ENCODE data around the gene TMEM209.
"Not testable (repeated sequence)": the region's sequence is repeated elsewhere in the genome, so short reads cannot be mapped to it uniquely, and the experiment has no call there.

The TMEM209 gene

DNA sequence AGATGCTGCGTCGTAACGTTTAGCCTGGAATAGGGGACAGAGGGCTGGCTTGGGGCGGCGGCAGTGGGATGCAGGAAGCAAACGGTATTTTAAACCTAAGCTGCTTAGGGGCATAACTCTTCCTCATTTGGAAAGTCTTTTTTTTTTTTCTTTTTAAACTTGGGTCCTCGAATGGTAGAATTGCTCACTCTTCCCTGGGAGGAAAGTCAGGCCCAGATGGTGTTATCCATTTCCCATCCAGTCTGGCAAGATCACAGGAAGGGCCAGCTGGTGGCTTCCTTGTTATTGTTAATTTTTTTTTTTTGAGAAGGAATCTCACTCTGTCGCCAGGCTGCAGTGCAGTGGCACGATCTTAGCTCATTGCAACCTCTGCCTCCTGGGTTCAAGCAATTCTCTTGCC is 56.6 kb downstream of the TMEM209 start:
- H2AFZ ChIP-seq = no peak overlapping the region
- no peaks in the 10 kb centered on the region for H3K79me2 ChIP-seq
- H3K4me2 ChIP-seq (ENCODE audit: low read length) = no peak overlapping the region
- no peak overlapping the region for H3K4me3 ChIP-seq (ENCODE audit: low read depth, low read length)
- peaks cover 4% of the 10 kb centered on the region for H3K4me1 ChIP-seq
- H3K27ac ChIP-seq = no peak overlapping the region
- no peak overlapping the region for H3K9ac ChIP-seq
- H3K9me3 ChIP-seq (ENCODE audit: control insufficient read depth, low read length) = no peaks in the 10 kb centered on the region
- H3K27me3 ChIP-seq (ENCODE audit: control insufficient read depth, insufficient read depth, low read length) = no peaks in the 10 kb centered on the region
- TF ChIP-seq, protein P1, sequence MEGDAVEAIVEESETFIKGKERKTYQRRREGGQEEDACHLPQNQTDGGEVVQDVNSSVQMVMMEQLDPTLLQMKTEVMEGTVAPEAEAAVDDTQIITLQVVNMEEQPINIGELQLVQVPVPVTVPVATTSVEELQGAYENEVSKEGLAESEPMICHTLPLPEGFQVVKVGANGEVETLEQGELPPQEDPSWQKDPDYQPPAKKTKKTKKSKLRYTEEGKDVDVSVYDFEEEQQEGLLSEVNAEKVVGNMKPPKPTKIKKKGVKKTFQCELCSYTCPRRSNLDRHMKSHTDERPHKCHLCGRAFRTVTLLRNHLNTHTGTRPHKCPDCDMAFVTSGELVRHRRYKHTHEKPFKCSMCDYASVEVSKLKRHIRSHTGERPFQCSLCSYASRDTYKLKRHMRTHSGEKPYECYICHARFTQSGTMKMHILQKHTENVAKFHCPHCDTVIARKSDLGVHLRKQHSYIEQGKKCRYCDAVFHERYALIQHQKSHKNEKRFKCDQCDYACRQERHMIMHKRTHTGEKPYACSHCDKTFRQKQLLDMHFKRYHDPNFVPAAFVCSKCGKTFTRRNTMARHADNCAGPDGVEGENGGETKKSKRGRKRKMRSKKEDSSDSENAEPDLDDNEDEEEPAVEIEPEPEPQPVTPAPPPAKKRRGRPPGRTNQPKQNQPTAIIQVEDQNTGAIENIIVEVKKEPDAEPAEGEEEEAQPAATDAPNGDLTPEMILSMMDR (IDR thresholded peaks at IDR 0.05) = no peak
- no peaks in the 10 kb centered on the region for H3K36me3 ChIP-seq (ENCODE audit: control insufficient read depth, insufficient read depth, low read length)

DNA sequence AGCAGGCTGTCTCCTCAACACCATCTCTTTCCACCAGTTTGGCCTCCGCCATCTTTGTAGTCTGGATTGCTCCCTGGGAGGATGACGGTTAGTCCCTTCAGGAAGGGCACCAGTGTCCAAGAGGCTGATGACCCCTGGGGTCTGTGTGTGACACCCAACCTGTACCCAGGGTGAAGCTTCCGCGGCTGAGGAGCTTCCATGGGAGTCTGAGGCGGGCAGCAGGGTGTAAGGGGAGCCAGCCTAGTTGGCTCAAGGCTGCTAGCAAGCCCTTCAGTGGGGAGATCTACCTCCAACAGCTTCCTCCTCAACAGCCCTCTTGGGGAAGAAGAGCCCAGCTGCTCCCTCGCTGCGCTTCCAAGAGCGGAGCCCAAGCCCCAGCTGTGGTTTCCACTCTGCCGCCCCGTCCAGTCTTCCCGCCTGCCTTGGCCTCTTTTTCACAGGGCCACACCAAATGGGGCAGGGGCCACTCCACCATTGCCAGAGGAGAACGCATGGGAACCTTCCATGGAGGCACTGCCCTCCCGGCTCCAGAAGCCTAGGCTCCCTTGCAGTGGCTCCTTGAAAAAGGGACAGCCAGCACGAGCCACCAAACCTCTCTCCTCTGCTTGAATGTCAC is 57.4 kb downstream of the TMEM209 start:
- no peak overlapping the region for H3K4me2 ChIP-seq (ENCODE audit: low read length)
- H3K4me1 ChIP-seq = peaks cover 4% of the 10 kb centered on the region
- H3K9ac ChIP-seq = no peak overlapping the region
- H2AFZ ChIP-seq = no peak overlapping the region
- TF ChIP-seq, protein P1 (IDR thresholded peaks at IDR 0.05) = no peak
- H3K4me3 ChIP-seq (ENCODE audit: low read depth, low read length) = no peak overlapping the region
- no peak overlapping the region for H3K27ac ChIP-seq
- H3K36me3 ChIP-seq (ENCODE audit: control insufficient read depth, insufficient read depth, low read length) = no peaks in the 10 kb centered on the region
- H3K9me3 ChIP-seq (ENCODE audit: control insufficient read depth, low read length) = no peaks in the 10 kb centered on the region
- H3K27me3 ChIP-seq (ENCODE audit: control insufficient read depth, insufficient read depth, low read length) = no peaks in the 10 kb centered on the region
- no peaks in the 10 kb centered on the region for H3K79me2 ChIP-seq

DNA sequence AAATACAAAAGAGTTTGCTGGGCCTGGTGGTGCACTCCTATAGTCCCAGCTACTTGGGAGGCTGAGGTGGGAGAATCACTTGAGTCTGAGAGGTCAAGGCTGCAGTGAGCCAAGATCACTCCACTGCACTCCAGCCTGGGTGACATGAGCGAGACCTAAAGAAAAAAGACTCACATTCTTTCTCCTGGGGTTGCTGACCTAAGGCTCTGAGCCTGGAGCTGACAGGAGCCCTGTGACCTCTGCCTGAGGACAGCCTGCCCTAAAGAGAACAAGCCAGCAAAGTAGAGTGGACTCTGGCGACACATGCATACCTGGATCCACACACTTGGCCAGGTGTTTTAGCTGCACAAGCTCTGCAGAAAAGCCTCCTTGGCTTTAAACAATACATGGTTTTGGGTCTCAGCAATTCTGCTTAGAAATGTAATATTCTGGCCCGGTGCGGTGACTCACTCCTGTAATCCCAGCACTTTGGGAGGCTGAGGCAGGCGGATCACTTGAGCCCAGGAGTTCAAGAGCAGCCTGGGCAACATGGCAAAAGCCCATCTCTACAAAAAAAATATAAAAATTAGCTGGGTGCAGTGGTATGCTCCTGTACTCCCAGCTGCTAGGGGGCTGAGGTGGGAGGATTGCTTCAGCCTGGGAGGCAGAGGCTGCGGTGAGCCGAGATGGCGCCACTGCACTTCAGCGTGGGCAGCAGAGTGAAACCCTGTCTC is 58.4 kb downstream of the TMEM209 start:
- Histone ChIP-seq H3K27ac (no peak overlapping the region), H3K4me3 (ENCODE audit: low read depth, low read length) (no peak overlapping the region), H3K9me3 (ENCODE audit: control insufficient read depth, low read length) (no peaks in the 10 kb centered on the region), H3K9ac (no peak overlapping the region), H3K27me3 (ENCODE audit: control insufficient read depth, insufficient read depth, low read length) (no peaks in the 10 kb centered on the region), H2AFZ (no peak overlapping the region), H3K79me2 (no peaks in the 10 kb centered on the region), H3K4me2 (ENCODE audit: low read length) (no peak overlapping the region), H3K36me3 (ENCODE audit: control insufficient read depth, insufficient read depth, low read length) (no peaks in the 10 kb centered on the region), H3K4me1 (peaks cover 10% of the 10 kb centered on the region)
- TF ChIP-seq, protein P1 (IDR thresholded peaks at IDR 0.05) = no peak

DNA sequence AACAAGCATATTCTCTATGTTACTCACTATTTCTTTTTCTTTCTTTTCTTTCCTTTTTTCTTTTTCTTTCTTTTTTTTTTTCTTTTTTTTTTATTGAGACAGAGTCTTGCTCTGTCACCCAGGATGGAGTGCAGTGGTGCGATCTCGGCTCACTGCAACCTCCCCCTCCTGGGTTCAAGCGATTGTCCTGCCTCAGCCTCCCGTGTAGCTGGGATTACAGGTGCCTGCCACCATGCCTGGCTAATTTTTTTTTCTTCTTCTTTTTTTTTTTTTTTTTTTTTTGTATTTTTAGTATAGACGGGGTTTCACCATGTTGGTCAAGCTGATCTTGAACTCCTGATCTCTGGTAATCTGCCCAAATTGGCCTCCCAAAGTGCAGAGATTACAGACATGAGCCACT is 59.1 kb downstream of the TMEM209 start:
- not testable (repeated sequence) for H3K4me3 ChIP-seq (ENCODE audit: low read depth, low read length); H3K79me2 ChIP-seq; H2AFZ ChIP-seq; H3K27me3 ChIP-seq (ENCODE audit: control insufficient read depth, insufficient read depth, low read length); H3K9me3 ChIP-seq (ENCODE audit: control insufficient read depth, low read length); H3K27ac ChIP-seq; H3K4me2 ChIP-seq (ENCODE audit: low read length); H3K36me3 ChIP-seq (ENCODE audit: control insufficient read depth, insufficient read depth, low read length); H3K9ac ChIP-seq
- peaks cover 15% of the 10 kb centered on the region for H3K4me1 ChIP-seq

DNA sequence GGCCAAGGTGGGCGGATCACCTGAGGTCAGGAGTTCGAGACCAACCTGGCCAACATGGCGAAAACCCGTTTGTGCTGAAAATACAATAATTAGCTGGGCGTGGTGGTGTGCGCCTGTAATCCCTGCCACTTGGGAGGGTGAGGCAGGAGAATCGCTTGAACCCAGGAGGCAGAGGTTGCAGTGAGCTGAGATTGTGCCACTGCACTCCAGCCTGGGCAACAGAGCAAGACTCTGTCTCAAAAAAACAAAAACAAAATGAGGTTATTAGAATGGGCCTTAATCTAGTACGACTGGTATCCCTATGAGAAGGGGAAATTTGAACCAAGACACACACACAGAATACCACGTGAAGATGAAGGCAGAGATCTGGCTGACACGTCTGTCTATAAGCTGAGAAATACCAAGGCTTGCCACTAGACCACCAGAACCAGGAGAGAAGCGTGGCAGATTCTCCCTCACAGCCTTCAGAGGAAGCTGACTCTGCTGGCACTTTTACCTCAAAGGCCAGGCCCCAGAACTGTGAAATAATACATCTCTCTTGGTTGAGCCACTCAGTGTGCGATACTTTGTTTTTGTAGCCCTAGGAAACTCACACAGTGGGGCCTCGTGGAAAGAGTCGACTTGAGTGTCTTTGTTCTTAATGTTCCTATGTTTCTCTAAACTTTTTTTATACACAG is 59.6 kb downstream of the TMEM209 start:
- H3K27me3 ChIP-seq (ENCODE audit: control insufficient read depth, insufficient read depth, low read length) = no peaks in the 10 kb centered on the region
- TF ChIP-seq, protein P1 (IDR thresholded peaks at IDR 0.05) = no peak

More for the DNA sequence above, 59.6 kb downstream of the TMEM209 start:
- no peak overlapping the region for H3K4me2 ChIP-seq (ENCODE audit: low read length)
- H3K4me1 ChIP-seq = peaks cover 20% of the 10 kb centered on the region
- H3K27ac ChIP-seq = no peak overlapping the region
- no peak overlapping the region for H3K4me3 ChIP-seq (ENCODE audit: low read depth, low read length)
- no peaks in the 10 kb centered on the region for H3K36me3 ChIP-seq (ENCODE audit: control insufficient read depth, insufficient read depth, low read length)
- no peak overlapping the region for H2AFZ ChIP-seq
- H3K9me3 ChIP-seq (ENCODE audit: control insufficient read depth, low read length) = no peaks in the 10 kb centered on the region
- no peak overlapping the region for H3K9ac ChIP-seq
- H3K79me2 ChIP-seq = no peaks in the 10 kb centered on the region
